GM18499 (cell line): ENCODE data around the gene SLC26A3.

Source experiments
- ATAC-seq: cut with Tn5 transposase; IDR thresholded peaks from one replicate; pipeline ENCODE4 v1.9.1; 2021; ENCODE audit warnings: moderate number of reproducible peaks; ENCODE audit not compliant: insufficient read depth, unreplicated experiment

SLC26A3 gene

DNA sequence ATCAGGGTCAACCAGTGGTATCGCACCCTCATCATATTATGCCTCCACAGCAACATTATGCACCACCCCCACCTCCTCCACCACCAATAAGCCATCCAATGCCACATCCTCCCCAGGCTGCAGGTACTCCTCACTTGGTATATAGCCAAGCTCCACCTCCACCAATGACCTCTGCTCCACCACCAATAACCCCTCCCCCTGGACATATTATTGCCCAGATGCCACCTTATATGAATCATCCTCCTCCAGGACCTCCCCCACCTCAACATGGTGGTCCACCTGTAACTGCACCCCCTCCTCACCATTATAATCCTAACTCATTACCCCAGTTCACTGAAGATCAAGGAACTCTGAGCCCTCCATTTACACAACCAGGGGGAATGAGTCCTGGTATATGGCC is 44.4 kb downstream of the SLC26A3 start:
- no peak for ATAC-seq

GRCh38 chr7:107754642-107755041 is 48.4 kb downstream of the SLC26A3 start:
- ATAC-seq, result no peak

- no peak for ATAC-seq
Observed at GRCh38 chr7:107751113-107751512, 51.9 kb downstream of the SLC26A3 start.

DNA sequence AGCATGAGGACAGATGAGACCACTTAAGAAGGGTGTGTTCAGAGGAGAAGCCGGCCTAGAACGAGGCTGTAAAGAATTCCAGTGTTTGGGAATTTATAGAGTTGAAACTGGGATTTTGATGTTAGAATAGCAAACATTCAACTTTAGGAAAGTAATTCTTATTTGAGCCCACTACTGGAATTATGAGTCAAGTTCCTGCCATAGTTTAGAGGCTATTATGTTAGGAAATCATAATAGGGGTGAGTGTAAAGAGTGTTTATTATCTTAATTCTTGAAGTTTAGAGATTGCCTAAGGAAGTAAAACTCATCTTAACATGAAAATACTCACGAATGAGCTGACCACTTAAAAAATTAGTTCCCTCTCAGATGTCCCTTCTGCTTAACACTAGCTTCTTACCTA is 57.0 kb downstream of the SLC26A3 start:
- ATAC-seq, result no peak

DNA sequence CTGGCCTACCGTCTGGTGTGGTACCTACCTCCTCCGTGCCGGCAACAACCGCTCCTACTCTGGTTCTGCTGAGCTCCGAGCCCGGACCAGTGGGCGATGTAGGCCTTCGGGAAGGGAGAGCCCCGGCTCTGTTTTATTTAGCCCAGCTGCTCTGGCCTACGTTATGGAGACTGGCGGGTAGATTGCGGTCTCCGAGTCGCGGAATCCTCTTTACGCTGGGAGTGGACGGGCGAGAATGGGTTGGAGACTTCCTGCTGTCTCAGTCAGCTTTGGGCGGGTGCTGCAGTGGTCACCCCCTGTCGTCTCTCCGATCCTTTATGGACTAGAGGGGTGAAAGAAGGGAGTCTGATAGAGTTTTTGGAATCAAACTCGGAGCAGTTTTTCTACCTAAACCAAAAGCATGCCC is 58.7 kb downstream of the SLC26A3 start:
- ATAC-seq, result peak; percentile 27

GRCh38 chr7:107743567-107744344 is 59.3 kb downstream of the SLC26A3 start, which contains the start of gene CBLL1:
TSS of gene CBLL1 (plus strand) at chr7:107744142. CDS start at chr7:107744164, 22 bp downstream.
- ATAC-seq, result peak; percentile 54

DNA sequence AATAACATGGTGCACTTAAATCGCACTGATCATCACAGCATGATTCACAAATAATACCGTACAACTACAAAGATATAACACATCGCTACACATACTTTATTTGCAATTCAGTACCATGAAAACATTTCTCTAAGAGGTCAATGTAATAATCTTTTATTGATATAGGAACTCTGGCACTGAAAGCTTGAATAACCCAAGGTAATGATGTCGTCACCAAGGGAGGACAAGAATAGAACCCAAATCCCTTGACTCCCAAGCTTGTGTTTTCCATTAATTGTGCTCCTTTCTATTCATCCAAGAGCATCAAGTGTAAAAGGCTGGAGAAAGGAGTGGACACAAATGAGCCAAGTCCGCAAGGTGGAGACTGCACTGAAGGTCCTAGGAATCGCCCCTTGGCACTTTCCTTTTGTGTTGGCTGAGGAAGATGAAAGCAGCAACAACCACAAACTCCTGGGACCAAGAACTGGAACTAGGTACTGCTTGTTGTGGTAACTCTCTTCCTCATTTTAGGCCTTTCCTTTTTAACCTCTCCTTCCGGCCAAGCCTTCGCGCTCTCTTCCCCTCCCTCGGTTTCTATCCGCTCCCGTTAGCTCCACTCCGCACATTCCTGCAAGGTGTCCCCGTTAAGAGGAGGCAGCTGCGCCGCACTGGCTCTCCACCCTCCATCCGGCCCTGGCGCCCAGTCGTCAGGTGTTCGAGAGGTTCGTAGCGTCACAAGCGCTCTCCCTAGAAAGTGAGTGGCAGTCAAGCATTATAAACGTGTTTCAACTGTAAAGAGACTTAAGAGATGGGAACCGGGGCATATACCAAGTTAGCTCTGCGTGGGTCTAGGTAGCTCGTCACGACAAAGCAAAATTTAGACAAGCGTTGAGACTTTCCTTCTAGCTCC is 60.1 kb downstream of the SLC26A3 start:
- ATAC-seq, result peak; percentile 20

DNA sequence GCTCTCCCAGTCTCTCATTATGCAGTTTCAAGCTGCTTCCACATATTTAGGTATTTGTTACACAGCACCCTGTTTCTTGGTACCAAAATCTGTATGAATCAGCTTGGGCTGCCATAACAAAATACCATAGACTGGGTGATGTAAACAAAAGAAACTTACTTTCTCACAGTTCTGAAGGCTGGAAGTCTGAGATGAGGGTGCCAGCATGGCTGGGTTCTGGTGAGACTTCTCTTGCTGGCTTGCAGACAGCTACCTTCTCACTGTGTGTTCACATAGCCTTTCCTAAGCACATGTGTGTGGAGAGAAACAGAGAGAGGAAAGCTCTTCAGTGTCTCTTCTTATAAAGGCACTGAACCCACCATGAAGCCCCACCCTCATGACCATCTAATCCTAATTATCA is 74.7 kb downstream of the SLC26A3 start:
- ATAC-seq, result no peak

DNA sequence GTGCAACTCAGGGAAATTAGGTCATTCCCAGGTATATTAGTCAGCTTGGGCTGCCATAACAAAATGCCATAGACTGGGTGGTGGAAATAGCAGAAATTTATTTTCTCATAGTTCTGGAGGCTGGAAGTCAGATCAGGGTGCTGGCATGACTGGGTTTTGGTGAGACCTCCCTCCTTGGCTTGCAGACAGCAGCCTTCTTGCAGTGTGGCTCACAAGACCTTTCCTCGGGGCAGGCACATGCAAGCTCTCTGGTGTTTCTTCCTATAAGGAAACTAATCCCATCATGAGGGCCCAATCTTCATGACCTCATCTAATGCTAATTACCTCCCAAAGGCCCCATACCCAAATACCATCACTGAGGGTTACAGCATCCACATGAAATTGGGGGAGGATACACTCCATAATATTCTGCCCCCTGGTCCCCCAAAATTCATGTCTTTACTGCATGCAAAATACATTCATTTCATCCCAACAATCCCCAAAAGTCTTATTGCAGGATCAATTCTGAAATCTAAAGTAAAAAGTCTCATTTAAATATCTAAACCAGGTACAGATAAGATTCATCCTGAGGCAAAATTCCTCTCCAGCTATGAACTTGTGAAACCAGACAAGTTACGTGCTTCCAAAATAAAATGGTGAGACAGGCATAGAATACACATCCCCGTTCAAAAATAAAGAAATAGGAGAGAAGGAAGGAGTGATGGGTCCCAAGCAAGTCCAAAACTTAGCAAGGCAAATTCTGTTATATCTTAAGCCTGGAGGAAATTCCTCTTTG is 76.5 kb downstream of the SLC26A3 start:
- no peak for ATAC-seq

- no peak for ATAC-seq
Observed at GRCh38 chr7:107725138-107725740, 77.8 kb downstream of the SLC26A3 start.

DNA sequence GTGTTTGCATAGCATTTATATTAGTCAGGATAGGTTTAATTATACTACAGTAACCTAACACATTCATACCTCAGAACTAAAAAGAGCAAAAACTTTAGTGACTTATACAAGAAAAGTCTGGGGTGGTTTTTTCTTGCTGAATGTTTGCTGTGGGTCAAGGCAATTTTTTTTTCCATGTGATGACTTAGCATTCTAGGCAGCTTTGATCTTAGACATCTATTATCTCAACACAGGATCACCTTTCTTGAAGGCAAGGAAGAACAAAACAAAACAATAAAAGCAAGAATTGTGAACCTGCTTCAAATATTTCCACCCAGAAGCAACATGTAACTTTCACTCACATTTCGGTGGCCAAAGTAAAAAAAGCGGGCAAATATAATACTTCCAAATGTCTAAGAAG is 79.8 kb downstream of the SLC26A3 start:
- ATAC-seq, result no peak

DNA sequence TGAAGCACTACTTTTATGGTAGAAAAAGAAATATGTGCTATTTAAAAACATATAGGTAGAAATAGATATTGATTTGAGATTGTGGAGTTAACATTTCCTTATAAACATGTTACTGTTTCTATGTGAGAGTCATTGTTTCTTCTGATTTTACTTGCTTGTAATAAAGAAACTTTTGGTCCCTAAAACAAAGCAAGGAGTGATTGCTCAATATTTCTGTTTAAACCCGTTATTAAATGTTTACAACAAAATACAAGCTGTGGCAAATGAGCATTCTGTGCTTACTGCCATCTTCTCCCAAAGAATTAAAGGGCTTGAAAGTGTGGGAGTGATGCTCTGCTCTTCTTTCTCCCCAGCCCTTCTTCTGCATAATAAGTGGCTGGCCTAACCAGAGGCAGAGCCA is 81.7 kb downstream of the SLC26A3 start:
- ATAC-seq, result no peak

DNA sequence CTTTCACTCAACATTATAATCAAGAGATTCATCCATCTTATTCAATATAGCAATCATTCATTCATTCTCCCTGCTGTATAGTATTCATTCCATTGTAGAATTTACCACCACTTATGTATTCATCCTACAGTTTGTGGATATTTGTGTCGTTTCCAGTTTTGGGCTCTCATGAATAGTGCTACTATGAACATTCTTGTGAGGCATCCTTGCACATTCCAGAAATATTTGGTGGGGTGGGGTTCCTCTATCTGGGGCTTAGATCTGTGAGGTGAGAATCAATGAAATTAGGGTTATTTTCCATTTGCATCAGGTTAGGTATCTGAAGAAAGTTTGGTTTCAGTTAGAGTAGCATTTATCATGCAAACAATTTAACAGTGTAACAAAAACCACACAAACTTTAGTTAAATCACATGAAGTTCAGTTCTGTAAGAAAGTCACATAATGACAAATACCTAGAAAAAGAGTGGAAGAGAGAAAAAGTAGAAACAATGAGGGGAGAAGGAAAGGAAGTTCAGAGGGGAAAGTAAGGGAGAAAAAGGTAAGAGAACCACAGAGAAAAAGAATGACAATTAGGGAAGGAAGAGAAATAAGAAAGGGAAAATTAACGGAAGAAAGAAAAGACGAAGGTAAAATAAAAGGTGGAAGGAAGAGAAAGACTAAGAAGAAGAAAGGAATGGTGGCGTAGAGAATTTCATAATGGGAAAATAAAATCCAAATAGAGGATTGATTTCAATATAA is 84.4 kb downstream of the SLC26A3 start:
- no peak for ATAC-seq

DNA sequence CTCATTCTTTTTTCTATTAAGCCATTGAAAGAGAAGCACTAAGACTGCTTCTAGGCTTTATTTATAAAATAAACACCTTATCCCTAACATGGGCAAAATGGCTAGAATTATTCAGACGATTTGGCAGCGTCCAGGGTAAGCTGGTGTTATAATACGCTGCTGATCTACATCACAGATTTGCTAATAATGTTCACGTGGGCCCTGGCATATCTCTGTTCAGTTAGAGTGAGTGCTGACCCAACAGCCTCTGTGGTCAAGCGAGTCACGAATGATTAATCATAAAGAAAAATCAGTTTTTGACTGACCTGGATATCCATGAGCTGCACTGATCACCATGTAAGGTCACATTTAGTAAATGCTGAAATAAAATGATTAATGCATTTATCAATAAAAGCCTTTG is 87.5 kb downstream of the SLC26A3 start:
- ATAC-seq, result no peak
